Gastrocnemius medialis (tissue), 4 donors: Measurements from ENCODE around the gene PRIMA1. TPM values are rescaled to one million over a fixed set of nuclear protein-coding genes. Genes with fewer than 3 reads are reported as not detected.

ENCODE experiments used
- ATAC-seq, 2 donors: fragments of 150-250 bp; one replicate each; pipeline ENCODE4 v1.9.1; 2016
- DNase-seq, 2 donors: peaks; one replicate each; pipeline ENCODE4 v3.0.0-alpha.2; 2019
- H3K27ac ChIP-seq, 4 donors: fragments of 200-600 bp; sonication (generic); 1 replicate in 1 of 4; 2 replicates in 3 of 4; pipeline ENCODE4 v1.5.1; 2016 to 2018; ENCODE audit warnings: mild to moderate bottlenecking in 2 of 4, moderate library complexity in 1 of 4
- H3K27me3 ChIP-seq, 3 donors: fragments of 200-600 bp; sonication (generic) in 2 of 3; 1 replicate in 1 of 3; 2 replicates in 2 of 3; pipeline versions ENCODE4 v1.5.1 to v1.6.0; 2016 to 2019; ENCODE audit warnings: mild to moderate bottlenecking in 1 of 3, moderate library complexity in 1 of 3
- H3K36me3 ChIP-seq, 2 donors: fragments of 200-600 bp; sonication (generic) in 1 of 2; one replicate each; pipeline ENCODE4 v1.5.1; 2017 to 2018
- H3K4me1 ChIP-seq, 2 donors: fragments of 200-600 bp; sonication (generic) in 1 of 2; one replicate each; pipeline ENCODE4 v1.5.1; 2016 to 2017; ENCODE audit warnings: mild to moderate bottlenecking in 2 of 2
- H3K4me3 ChIP-seq, 4 donors: fragments of 200-600 bp; sonication (generic) in 3 of 4; 1 replicate in 1 of 4; 2 replicates in 3 of 4; pipeline ENCODE4 v1.5.1; 2016 to 2019; ENCODE audit warnings: mild to moderate bottlenecking in 2 of 4
- H3K9me3 ChIP-seq, 3 donors: fragments of 200-600 bp; sonication (generic) in 2 of 3; 1 replicate in 1 of 3; 2 replicates in 2 of 3; pipeline ENCODE4 v1.5.1; 2016 to 2019
- CTCF ChIP-seq, 5 experiments: fragments of 450-650 bp in 3 of 5; fragments of 200-600 bp in 2 of 5; sonication (generic) in 2 of 5; IDR thresholded peaks in 4 of 5; conservative IDR thresholded peaks in 1 of 5; 1 replicate in 4 of 5; 2 replicates in 1 of 5; pipeline ENCODE4 v1.5.1; 2016 to 2019; ENCODE audit warnings: antibody characterized with exemption in 5 of 5, mild to moderate bottlenecking in 3 of 5, moderate library complexity in 3 of 5
- POLR2A ChIP-seq, 2 donors: fragments of 450-650 bp; IDR thresholded peaks; one replicate each; pipeline ENCODE4 v1.6.1; 2017; ENCODE audit warnings: antibody characterized with exemption in 2 of 2, mild to moderate bottlenecking in 2 of 2, moderate library complexity in 2 of 2
- in situ Hi-C, 4 donors: fragments of 200-750 bp; cut with MboI; loops; one replicate each; pipeline versions ENCODE4 v1.15.0 to v1.8.0; 2017; ENCODE audit warnings: low sequenced_read_pairs in 4 of 4
- intact Hi-C: fragments of 100-400 bp; cut with DNase I; formaldehyde crosslinking; loops from one replicate; pipeline ENCODE4 v1.15.1; 2023; ENCODE audit warnings: low total_unique reads
- total RNA-seq, 4 donors: library from RNA; depleted of rRNA; stranded (reverse); fragments of >200 nt; gene quantifications; one replicate each; pipeline versions ENCODE4 v1.1.0 to v1.2.3, GENCODE V29; 2016

Gene PRIMA1
- total RNA-seq, 4 donors from 2014 or later, result 0.09 to 1.0 (median 0.16) TPM; not detected in 1

- intact Hi-C loops, result no loop called here
- Histone ChIP-seq H3K27me3 (peaks cover 0 to 2% (median 0%) of the 10 kb centered on the region in 3 donors), H3K4me1 (no peaks in the 10 kb centered on the region), H3K4me3 (no peak overlapping the region), H3K27ac (no peak overlapping the region), H3K36me3 (no peaks in the 10 kb centered on the region), H3K9me3 (no peaks in the 10 kb centered on the region)
- ATAC-seq, result no peak
- TF ChIP-seq CTCF (IDR thresholded peaks at IDR 0.05 in 4 of 5, conservative IDR thresholded peaks at IDR 0.05 in 1 of 5) (no peak), POLR2A (IDR thresholded peaks at IDR 0.05) (no peak)
- in situ Hi-C loops, result no loop called here
- DNase-seq, result no peak
Measured at GRCh38 chr14:93830753-93831461, 42.6 kb upstream of the PRIMA1 start.

- intact Hi-C loops, result no loop called here
- Histone ChIP-seq H3K4me3 (no peak overlapping the region), H3K27ac (no peak overlapping the region), H3K9me3 (no peaks in the 10 kb centered on the region), H3K36me3 (no peaks in the 10 kb centered on the region), H3K4me1 (no peaks in the 10 kb centered on the region), H3K27me3 (peaks cover under 1 to 9% (median 2%) of the 10 kb centered on the region in 3 donors)
- TF ChIP-seq POLR2A (IDR thresholded peaks at IDR 0.05) (no peak), CTCF (IDR thresholded peaks at IDR 0.05 in 4 of 5, conservative IDR thresholded peaks at IDR 0.05 in 1 of 5) (no peak)
- in situ Hi-C loops, result no loop called here
- ATAC-seq, result no peak
- DNase-seq, result no peak
Measured at GRCh38 chr14:93829839-93830481, 41.7 kb upstream of the PRIMA1 start.

GRCh38 chr14:93825235-93825553, 36.9 kb upstream of the PRIMA1 start:
- no peak for DNase-seq
- no peak overlapping the region for H3K27ac ChIP-seq
- ATAC-seq, result no peak
- no peak for TF ChIP-seq POLR2A (IDR thresholded peaks at IDR 0.05)
- no peak for TF ChIP-seq CTCF (IDR thresholded peaks at IDR 0.05 in 4 of 5, conservative IDR thresholded peaks at IDR 0.05 in 1 of 5)
- intact Hi-C loops (no loop called here), in situ Hi-C loops (no loop called here)
- H3K9me3 ChIP-seq, result no peaks in the 10 kb centered on the region
- no peak overlapping the region for H3K4me3 ChIP-seq
- H3K4me1 ChIP-seq, result no peaks in the 10 kb centered on the region
- peaks cover 9 to 20% (median 18%) of the 10 kb centered on the region in 3 donors for H3K27me3 ChIP-seq
- H3K36me3 ChIP-seq, result no peaks in the 10 kb centered on the region

DNA sequence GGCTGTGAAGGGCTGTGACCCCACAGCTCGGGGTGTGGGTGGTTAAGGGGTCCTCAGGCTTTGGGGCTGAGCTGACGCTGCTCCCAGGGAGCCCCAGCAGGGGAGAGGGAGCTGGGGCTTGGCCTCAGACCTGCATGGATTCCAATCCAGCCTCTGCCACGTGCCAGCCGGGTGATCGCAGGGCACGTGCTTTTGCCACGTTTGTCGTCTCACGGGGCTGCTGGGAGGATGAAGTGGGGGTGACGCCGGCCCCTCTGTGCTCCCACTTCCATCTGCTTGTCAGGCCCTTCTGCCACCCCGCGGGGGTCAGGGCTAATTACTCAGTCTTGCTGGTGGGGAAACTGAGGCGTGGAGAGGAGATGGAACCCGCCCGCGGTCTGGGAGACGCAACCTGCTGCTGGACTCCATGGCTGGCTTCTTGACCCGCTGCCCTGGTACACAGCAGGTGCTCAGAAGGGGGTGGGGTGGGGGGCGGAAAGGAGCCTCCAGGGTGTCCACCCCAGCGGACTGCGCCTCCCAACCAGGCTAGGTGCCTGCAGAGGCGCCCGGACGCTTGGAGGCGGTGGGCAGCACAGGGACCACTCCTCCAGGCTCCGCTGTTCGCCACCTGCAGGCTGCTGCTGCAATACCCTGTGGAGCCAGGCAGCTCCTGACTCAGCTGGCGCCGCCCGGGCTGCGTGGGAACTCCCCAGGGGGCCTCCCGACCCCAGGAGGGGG, 36.4 kb upstream of the PRIMA1 start:
- Histone ChIP-seq H3K9me3 (no peaks in the 10 kb centered on the region), H3K27ac (no peak overlapping the region), H3K27me3 (peaks cover 9 to 20% (median 18%) of the 10 kb centered on the region in 3 donors), H3K36me3 (no peaks in the 10 kb centered on the region), H3K4me3 (no peak overlapping the region), H3K4me1 (no peaks in the 10 kb centered on the region)
- in situ Hi-C loops (no loop called here), intact Hi-C loops (no loop called here)
- DNase-seq, result no peak
- TF ChIP-seq POLR2A (IDR thresholded peaks at IDR 0.05) (no peak), CTCF (IDR thresholded peaks at IDR 0.05 in 4 of 5, conservative IDR thresholded peaks at IDR 0.05 in 1 of 5) (no peak)
- ATAC-seq, result no peak
